HFFc6 (cell line): Measurements from ENCODE around the gene RPP25L. TPM values are rescaled to one million over a fixed set of nuclear protein-coding genes. Genes with fewer than 3 reads are reported as not detected.

Experiments
- DNase-seq: peaks from one replicate; pipeline ENCODE4 v3.0.0-alpha.2; 2018
- H3K27ac Mint-ChIP-seq: 2 replicates; pipeline ENCODE4 v1.8.0; 2020; ENCODE audit warnings: mild to moderate bottlenecking, mixed read lengths
- H3K27me3 Mint-ChIP-seq: 2 replicates; pipeline ENCODE4 v1.8.0; 2021; ENCODE audit warnings: mild to moderate bottlenecking, moderate library complexity, mixed read lengths; ENCODE audit not compliant: insufficient read depth
- H3K36me3 Mint-ChIP-seq: 2 replicates; pipeline ENCODE4 v1.8.0; 2021; ENCODE audit warnings: low read depth, mixed read lengths
- H3K4me1 Mint-ChIP-seq: 2 replicates; pipeline ENCODE4 v1.8.0; 2020; ENCODE audit warnings: low read depth, mixed read lengths
- H3K4me3 Mint-ChIP-seq: 2 replicates; pipeline ENCODE4 v1.8.0; 2020; ENCODE audit warnings: mild to moderate bottlenecking, moderate library complexity, mixed read lengths
- H3K9me3 Mint-ChIP-seq: 2 replicates; pipeline ENCODE4 v1.8.0; 2020; ENCODE audit warnings: mild to moderate bottlenecking, mixed read lengths
- total RNA-seq, 6 experiments: library from RNA; stranded (reverse); fragmentation: NEBNext Ultra II Directional; extraction: Animal tissue kit (Norgen Biotek cat#: 25700); gene quantifications; 2 replicates in 1 of 6; 3 replicates in 5 of 6; pipeline ENCODE4 v1.2.3, GENCODE V29; 2021
- TF ChIP-seq, protein P1 (sequence below): fragments of 200-600 bp; sonication (generic); IDR thresholded peaks from 2 replicates; pipeline ENCODE4 v1.5.0; 2021; ENCODE audit warnings: antibody characterized with exemption, mild to moderate bottlenecking

RPP25L gene
- total RNA-seq, 6 experiments from 2014 or later: 16.1 to 22.0 (median 19.6) TPM

DNA sequence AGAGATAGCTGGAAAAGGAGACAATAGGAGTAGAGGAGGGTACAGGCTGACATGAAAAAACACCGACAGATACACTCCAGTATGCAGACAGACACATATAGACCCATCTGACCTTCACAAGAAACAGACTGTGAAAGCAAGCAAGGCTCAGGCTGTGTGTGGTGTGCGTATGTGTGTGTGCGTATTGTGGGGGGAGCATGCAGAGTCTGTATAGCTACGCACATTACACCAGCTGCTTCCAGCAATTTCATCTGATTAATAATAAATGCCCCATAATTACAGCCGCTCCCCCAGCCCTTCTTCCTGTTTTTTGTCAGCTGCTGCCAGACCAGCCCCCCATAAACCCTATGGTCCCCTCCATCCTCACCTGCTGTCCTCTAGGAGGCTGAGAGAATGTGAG, 29.1 kb downstream of the RPP25L start:
- peaks cover 54% of the 10 kb centered on the region for H3K27me3 Mint-ChIP-seq
- no peak for DNase-seq
- H3K27ac Mint-ChIP-seq: no peak overlapping the region
- H3K9me3 Mint-ChIP-seq: no peaks in the 10 kb centered on the region
- TF ChIP-seq, protein P1, sequence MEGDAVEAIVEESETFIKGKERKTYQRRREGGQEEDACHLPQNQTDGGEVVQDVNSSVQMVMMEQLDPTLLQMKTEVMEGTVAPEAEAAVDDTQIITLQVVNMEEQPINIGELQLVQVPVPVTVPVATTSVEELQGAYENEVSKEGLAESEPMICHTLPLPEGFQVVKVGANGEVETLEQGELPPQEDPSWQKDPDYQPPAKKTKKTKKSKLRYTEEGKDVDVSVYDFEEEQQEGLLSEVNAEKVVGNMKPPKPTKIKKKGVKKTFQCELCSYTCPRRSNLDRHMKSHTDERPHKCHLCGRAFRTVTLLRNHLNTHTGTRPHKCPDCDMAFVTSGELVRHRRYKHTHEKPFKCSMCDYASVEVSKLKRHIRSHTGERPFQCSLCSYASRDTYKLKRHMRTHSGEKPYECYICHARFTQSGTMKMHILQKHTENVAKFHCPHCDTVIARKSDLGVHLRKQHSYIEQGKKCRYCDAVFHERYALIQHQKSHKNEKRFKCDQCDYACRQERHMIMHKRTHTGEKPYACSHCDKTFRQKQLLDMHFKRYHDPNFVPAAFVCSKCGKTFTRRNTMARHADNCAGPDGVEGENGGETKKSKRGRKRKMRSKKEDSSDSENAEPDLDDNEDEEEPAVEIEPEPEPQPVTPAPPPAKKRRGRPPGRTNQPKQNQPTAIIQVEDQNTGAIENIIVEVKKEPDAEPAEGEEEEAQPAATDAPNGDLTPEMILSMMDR: no peak
- H3K36me3 Mint-ChIP-seq: no peaks in the 10 kb centered on the region
- no peaks in the 10 kb centered on the region for H3K4me1 Mint-ChIP-seq
- H3K4me3 Mint-ChIP-seq: no peak overlapping the region

DNA sequence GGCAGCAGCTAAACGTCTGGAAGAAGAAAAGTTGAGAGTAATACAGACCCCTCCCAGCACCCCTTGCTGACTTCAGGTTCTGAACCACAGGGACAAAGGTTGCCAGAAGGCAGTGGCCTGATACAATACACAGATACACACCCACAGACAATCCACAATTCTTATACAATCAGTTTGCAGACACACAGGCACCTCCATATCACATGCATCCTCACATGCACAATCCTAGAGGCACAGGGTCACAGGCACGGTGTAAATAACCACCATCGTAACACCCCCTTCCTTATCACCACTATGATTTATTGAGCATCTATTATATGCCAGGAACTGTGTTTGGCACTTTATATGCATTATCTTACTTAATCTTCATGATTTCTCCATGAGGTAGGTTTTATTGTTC, 30.6 kb downstream of the RPP25L start:
- H3K27me3 Mint-ChIP-seq: peaks cover 50% of the 10 kb centered on the region
- H3K4me3 Mint-ChIP-seq: no peak overlapping the region
- no peaks in the 10 kb centered on the region for H3K36me3 Mint-ChIP-seq
- H3K27ac Mint-ChIP-seq: no peak overlapping the region
- H3K4me1 Mint-ChIP-seq: no peaks in the 10 kb centered on the region
- TF ChIP-seq, protein P1: no peak
- no peak for DNase-seq
- no peaks in the 10 kb centered on the region for H3K9me3 Mint-ChIP-seq

DNA sequence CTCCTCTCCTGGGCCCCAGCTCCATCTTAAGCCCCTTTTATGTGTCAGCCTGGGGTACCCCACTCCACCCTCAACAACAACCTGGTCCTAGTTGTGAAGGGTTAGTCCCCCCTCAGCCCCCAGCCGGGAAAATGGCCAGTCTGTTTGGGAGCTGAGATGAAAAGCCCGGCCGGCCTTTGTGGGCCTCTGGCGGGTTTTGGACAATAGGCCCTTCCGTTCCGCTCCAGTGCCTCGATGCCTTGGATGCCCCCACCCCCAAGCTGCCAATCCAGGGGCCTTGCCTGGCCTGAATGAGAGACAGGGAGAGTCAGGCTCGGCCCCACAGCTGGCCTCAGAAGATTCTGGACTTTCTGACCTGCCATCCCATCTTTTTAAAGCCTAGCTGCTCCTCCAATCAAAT, 31.5 kb downstream of the RPP25L start:
- TF ChIP-seq, protein P1: no peak
- no peak for DNase-seq
- H3K4me3 Mint-ChIP-seq: no peak overlapping the region
- peaks cover 46% of the 10 kb centered on the region for H3K27me3 Mint-ChIP-seq
- H3K36me3 Mint-ChIP-seq: no peaks in the 10 kb centered on the region
- no peaks in the 10 kb centered on the region for H3K4me1 Mint-ChIP-seq
- H3K9me3 Mint-ChIP-seq: no peaks in the 10 kb centered on the region
- H3K27ac Mint-ChIP-seq: no peak overlapping the region

DNA sequence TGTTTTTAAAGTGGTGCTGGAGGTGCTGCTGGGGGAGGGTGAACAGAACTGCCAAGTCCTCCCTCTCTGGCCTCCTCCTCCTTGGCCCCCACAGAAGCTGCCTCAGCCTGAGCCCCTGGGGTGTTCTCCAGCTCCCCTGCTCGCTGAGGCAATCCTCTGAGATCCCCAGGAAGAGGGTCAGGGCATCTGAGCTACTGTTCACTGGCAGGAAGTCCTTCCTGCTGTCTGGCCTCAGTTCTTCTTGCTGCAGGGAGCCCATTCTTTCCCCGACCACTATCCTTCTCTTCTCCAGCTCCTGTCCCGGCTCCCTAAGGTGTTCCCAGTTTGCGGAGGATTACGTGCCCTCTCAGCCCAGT, 32.1 kb downstream of the RPP25L start:
- TF ChIP-seq, protein P1: no peak
- H3K9me3 Mint-ChIP-seq: no peaks in the 10 kb centered on the region
- no peak overlapping the region for H3K4me3 Mint-ChIP-seq
- H3K27ac Mint-ChIP-seq: no peak overlapping the region
- peaks cover 44% of the 10 kb centered on the region for H3K27me3 Mint-ChIP-seq
- no peaks in the 10 kb centered on the region for H3K4me1 Mint-ChIP-seq
- no peak for DNase-seq
- no peaks in the 10 kb centered on the region for H3K36me3 Mint-ChIP-seq

DNA sequence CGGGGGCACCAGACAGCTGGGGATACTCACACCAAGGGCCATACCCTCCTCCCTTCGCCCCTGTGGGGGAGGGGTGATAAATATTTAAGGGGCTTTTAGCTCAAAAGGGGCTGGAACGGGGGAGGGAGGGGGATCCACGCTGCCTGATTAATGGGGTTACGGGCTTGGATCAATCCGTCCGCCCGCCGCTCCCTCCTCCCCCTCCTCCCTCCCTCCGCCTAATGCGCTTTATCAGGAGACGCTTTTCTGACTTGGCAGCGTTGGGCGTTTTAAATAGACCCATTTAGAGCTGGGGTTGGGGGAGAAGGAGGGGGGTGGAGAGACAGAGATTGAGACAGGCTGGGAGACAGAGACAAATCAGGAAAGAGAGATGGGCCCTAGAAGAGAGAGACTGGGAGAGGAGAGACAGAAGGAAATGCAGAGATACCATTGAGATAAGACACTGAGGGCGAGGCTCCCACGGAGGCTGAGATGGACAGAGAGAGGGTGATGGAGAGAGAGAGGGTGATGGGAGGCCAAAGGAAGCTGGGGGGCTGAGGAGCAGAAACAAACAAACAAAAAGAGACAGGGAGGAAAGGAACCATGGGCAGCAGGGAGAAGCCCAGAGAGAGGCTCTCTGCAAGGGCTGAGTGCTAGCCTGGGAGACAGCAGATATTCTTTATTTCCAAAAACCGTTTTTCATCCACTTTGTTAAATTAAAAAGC, 32.6 kb downstream of the RPP25L start:
- Mint-ChIP-seq H3K4me3 (no peak overlapping the region), H3K36me3 (no peaks in the 10 kb centered on the region), H3K27me3 (peaks cover 47% of the 10 kb centered on the region), H3K4me1 (no peaks in the 10 kb centered on the region), H3K27ac (no peak overlapping the region), H3K9me3 (no peaks in the 10 kb centered on the region)
- TF ChIP-seq, protein P1: no peak
- DNase-seq: no peak
